Measurements from ENCODE around the gene GNB2. TPM values are rescaled to one million over a fixed set of nuclear protein-coding genes. Genes with fewer than 3 reads are reported as not detected.

Gene GNB2
- total RNA-seq, 1 experiment from 2014 or later: 299 TPM

GRCh38 chr7:100726996-100727761 is 53.6 kb downstream of the GNB2 start:
- intact Hi-C loops (cut with micrococcal nuclease; ENCODE audit: unreplicated experiment): loop anchor here (5.0 kb wide), 2 partner anchors 75 to 100 kb away; partner anchors contain the start of gene EPHB4
- no TSS peak for BruUV-seq (replicated peaks)
- H3K27ac ChIP-seq: no peak overlapping the region

DNA sequence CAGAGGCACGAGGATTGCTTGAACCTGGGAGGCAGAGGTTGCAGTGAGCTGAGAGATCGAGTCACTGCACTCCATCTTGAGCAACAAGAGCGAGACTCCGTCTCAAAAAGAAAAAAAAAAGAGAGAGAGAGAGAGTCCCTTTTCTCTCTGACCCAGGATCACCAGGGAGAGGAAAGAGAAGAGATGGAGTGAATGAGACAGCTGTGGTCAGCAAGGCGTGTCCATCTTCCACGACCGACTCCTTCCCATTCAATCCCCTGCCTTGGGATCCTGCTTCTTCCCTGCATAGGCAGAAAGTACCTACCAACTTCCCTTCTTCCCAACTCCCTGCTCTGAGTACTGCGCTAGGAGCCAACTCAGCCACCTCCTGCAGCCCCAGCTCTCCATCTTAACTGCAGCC is 54.7 kb downstream of the GNB2 start:
- no peaks in the 10 kb centered on the region for H3K9me3 ChIP-seq (ENCODE audit: insufficient read depth, low read depth)
- intact Hi-C loops (cut with micrococcal nuclease; ENCODE audit: unreplicated experiment): loop anchor here (5.0 kb wide), 2 partner anchors 74 to 99 kb away; partner anchors contain the start of gene EPHB4
- ChIA-PET CTCF (interaction anchor here (0.5 to 0.7 kb wide), 3 partner anchors 28 to 590 kb away, joined by 3 to 4 read pairs (median 3); no protein-coding TSS in a partner anchor), POLR2A (ENCODE audit: unreplicated experiment) (no interaction called here)
- no peak overlapping the region for H3K27ac ChIP-seq
- no peak for DNase-seq
- no peak overlapping the region for H3K4me3 ChIP-seq
- peaks cover 19% of the 10 kb centered on the region for H3K4me1 ChIP-seq (replicated peaks; ENCODE audit: insufficient read depth)
- no peak overlapping the region for H3K4me2 ChIP-seq
- peaks cover 13% of the 10 kb centered on the region; the same call in 1 of the 2 replicates for H3F3A ChIP-seq (ENCODE audit: insufficient read depth, low read depth)
- BruUV-seq (replicated peaks): no TSS peak
- H3K27me3 ChIP-seq (ENCODE audit: insufficient read depth, low read depth): no peaks in the 10 kb centered on the region
- no peak overlapping the region for H2AFZ ChIP-seq
- H3K36me3 ChIP-seq (ENCODE audit: low read depth): no peaks in the 10 kb centered on the region
- no peaks in the 10 kb centered on the region for H3K9me2 ChIP-seq (ENCODE audit: insufficient read depth)
- no peaks in the 10 kb centered on the region for H3K79me2 ChIP-seq (ENCODE audit: low read depth)
- H4K20me1 ChIP-seq (ENCODE audit: insufficient read depth): no peaks in the 10 kb centered on the region
- TF ChIP-seq, protein P1, sequence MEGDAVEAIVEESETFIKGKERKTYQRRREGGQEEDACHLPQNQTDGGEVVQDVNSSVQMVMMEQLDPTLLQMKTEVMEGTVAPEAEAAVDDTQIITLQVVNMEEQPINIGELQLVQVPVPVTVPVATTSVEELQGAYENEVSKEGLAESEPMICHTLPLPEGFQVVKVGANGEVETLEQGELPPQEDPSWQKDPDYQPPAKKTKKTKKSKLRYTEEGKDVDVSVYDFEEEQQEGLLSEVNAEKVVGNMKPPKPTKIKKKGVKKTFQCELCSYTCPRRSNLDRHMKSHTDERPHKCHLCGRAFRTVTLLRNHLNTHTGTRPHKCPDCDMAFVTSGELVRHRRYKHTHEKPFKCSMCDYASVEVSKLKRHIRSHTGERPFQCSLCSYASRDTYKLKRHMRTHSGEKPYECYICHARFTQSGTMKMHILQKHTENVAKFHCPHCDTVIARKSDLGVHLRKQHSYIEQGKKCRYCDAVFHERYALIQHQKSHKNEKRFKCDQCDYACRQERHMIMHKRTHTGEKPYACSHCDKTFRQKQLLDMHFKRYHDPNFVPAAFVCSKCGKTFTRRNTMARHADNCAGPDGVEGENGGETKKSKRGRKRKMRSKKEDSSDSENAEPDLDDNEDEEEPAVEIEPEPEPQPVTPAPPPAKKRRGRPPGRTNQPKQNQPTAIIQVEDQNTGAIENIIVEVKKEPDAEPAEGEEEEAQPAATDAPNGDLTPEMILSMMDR (conservative IDR thresholded peaks at IDR 0.05): no peak
- TF ChIP-seq EZH2 (IDR thresholded peaks at IDR 0.05; ENCODE audit: low read depth): no peak

More at GRCh38 chr7:100726996-100727761, 53.6 kb downstream of the GNB2 start:
- no peak overlapping the region for H2AFZ ChIP-seq
- H3K4me3 ChIP-seq: no peak overlapping the region
- H4K20me1 ChIP-seq (ENCODE audit: insufficient read depth): no peaks in the 10 kb centered on the region
- H3K9me3 ChIP-seq (ENCODE audit: insufficient read depth, low read depth): no peaks in the 10 kb centered on the region
- no peak for TF ChIP-seq EZH2 (IDR thresholded peaks at IDR 0.05; ENCODE audit: low read depth)
- TF ChIP-seq, protein P1 (conservative IDR thresholded peaks at IDR 0.05): no peak
- H3K79me2 ChIP-seq (ENCODE audit: low read depth): no peaks in the 10 kb centered on the region
- no peak for DNase-seq
- POLR2A ChIA-PET (ENCODE audit: unreplicated experiment): interaction anchor here (0.5 to 0.7 kb wide), 2 partner anchors 22 to 257 kb away, joined by 4 to 15 read pairs; no protein-coding TSS in a partner anchor
- peaks cover 19% of the 10 kb centered on the region for H3K4me1 ChIP-seq (replicated peaks; ENCODE audit: insufficient read depth)
- CTCF ChIA-PET: interaction anchor here (0.7 kb wide), 1 partner anchor 237 kb away, joined by 4 read pairs; no protein-coding TSS in a partner anchor
- H3F3A ChIP-seq (ENCODE audit: insufficient read depth, low read depth): peaks cover 13% of the 10 kb centered on the region; the same call in 1 of the 2 replicates
- H3K4me2 ChIP-seq: no peak overlapping the region
- no peaks in the 10 kb centered on the region for H3K27me3 ChIP-seq (ENCODE audit: insufficient read depth, low read depth)
- H3K9me2 ChIP-seq (ENCODE audit: insufficient read depth): no peaks in the 10 kb centered on the region
- H3K36me3 ChIP-seq (ENCODE audit: low read depth): no peaks in the 10 kb centered on the region

Other genes with a start within 250 kb of the GNB2 start
- 7.4 TPM in 2 replicates for gene ZCWPW1, start 245.0 kb upstream of the GNB2 start, total RNA-seq (2021)
- gene MEPCE, start 243.9 kb upstream of the GNB2 start, total RNA-seq (2021): 62.6 and 70.3 TPM in 2 replicates
- gene PPP1R35, start 237.2 kb upstream of the GNB2 start, total RNA-seq (2021): 49.1 and 67.6 TPM in 2 replicates
- gene SPACDR, start 209.5 kb upstream of the GNB2 start, total RNA-seq (2021): 1.4 and 4.2 TPM in 2 replicates
- 68.8 and 79.8 TPM in 2 replicates for gene TSC22D4, start 194.5 kb upstream of the GNB2 start, total RNA-seq (2021)
- gene NYAP1, start 189.8 kb upstream of the GNB2 start, total RNA-seq (2021): 1.3 and 1.9 TPM in 2 replicates
- 30.4 and 35.2 TPM in 2 replicates for gene AGFG2, start 134.5 kb upstream of the GNB2 start, total RNA-seq (2021)
- gene SAP25, start 99.8 kb upstream of the GNB2 start, total RNA-seq (2021): 11.0 and 15.3 TPM in 2 replicates
- gene LRCH4, start 87.6 kb upstream of the GNB2 start, total RNA-seq (2021): 86.6 and 89.6 TPM in 2 replicates
- 2.7 and 4.6 TPM in 2 replicates for gene FBXO24, start 87.4 kb upstream of the GNB2 start, total RNA-seq (2021)
- 25.1 and 35.2 TPM in 2 replicates for gene PCOLCE, start 71.4 kb upstream of the GNB2 start, total RNA-seq (2021)
- 38.1 and 38.8 TPM in 2 replicates for gene MOSPD3, start 61.2 kb upstream of the GNB2 start, total RNA-seq (2021)
- 4.8 and 6.2 TPM in 2 replicates for gene TFR2, start 32.2 kb upstream of the GNB2 start, total RNA-seq (2021)
- not detected in 2 replicates for gene ACTL6B, start 17.3 kb upstream of the GNB2 start, total RNA-seq (2021)
- gene GIGYF1, start 20.5 kb downstream of the GNB2 start, total RNA-seq (2021): 55.1 and 64.2 TPM in 2 replicates
- 59.4 and 62.7 TPM in 2 replicates for gene POP7, start 32.4 kb downstream of the GNB2 start, total RNA-seq (2021)
- 0.30 and 0.44 TPM in 2 replicates for gene EPO, start 46.7 kb downstream of the GNB2 start, total RNA-seq (2021)
- not detected in 2 replicates for gene ZAN, start 59.9 kb downstream of the GNB2 start, total RNA-seq (2021)
- gene EPHB4, start 153.8 kb downstream of the GNB2 start, total RNA-seq (2021): 79.4 and 94.6 TPM in 2 replicates
- gene SLC12A9, start 179.0 kb downstream of the GNB2 start, total RNA-seq (2021): 34.7 and 36.7 TPM in 2 replicates
- gene TRIP6, start 193.6 kb downstream of the GNB2 start, total RNA-seq (2021): 89.3 and 91.4 TPM in 2 replicates
- 116 and 144 TPM in 2 replicates for gene SRRT, start 201.4 kb downstream of the GNB2 start, total RNA-seq (2021)
- gene UFSP1, start 216.0 kb downstream of the GNB2 start, total RNA-seq (2021): 2.7 and 2.8 TPM in 2 replicates
- gene ACHE, start 222.1 kb downstream of the GNB2 start, total RNA-seq (2021): 0.28 and 0.35 TPM in 2 replicates

Measured in PC-9 (cell line).